Measurements from ENCODE around the gene PDP2. TPM values are rescaled to one million over a fixed set of nuclear protein-coding genes. Genes with fewer than 3 reads are reported as not detected.

The PDP2 gene
- total and polyA plus RNA-seq, 10 of the 15 experiments (the other 5 are each of a cell fraction or from before 2014, with no cell fraction given), result 1.9 to 31.1 (median 6.2) TPM

- Histone ChIP-seq H3K9ac (ENCODE audit: control insufficient read depth, insufficient read depth, low read length) (no peak overlapping the region), H3K4me3 (no peak overlapping the region), H3K36me3 (ENCODE audit: control insufficient read depth in 2 of 2, insufficient read depth in 2 of 2, low read length in 1 of 2) (peaks cover 3 to 5% of the 10 kb centered on the region in 2 experiments), H3K4me1 (ENCODE audit: control insufficient read depth, insufficient read depth, low read length) (no peaks in the 10 kb centered on the region; the same call in 1 of the 2 replicates), H3K27ac (ENCODE audit: control insufficient read depth, insufficient read depth) (no peak overlapping the region), H3K27me3 (replicated peaks in 1 of 2; ENCODE audit: control insufficient read depth in 2 of 2, insufficient read depth in 2 of 2, low read length in 1 of 2) (no peaks in the 10 kb centered on the region), H3K79me2 (ENCODE audit: control insufficient read depth, insufficient read depth, low read length) (peaks cover 11% of the 10 kb centered on the region), H3K9me3 (replicated peaks; ENCODE audit: control insufficient read depth, insufficient read depth, low read length) (no peaks in the 10 kb centered on the region), H4K20me1 (ENCODE audit: control insufficient read depth, insufficient read depth) (no peaks in the 10 kb centered on the region), H2AFZ (ENCODE audit: control insufficient read depth, low read depth, low read length) (no peak overlapping the region), H3K4me2 (ENCODE audit: control insufficient read depth, insufficient read depth) (no peak overlapping the region)
- DNase-seq (ENCODE audit: low read depth, low spot score) (no peak), FAIRE-seq (no peak), ATAC-seq (no peak)
- SMC1A ChIA-PET (ENCODE audit: uncharacterized antibody, unreplicated experiment), result interaction anchor here (1.3 kb wide), 1 partner anchor 10 kb away, joined by 4 read pairs; no protein-coding TSS in a partner anchor
- CTCF ChIA-PET, result interaction anchor here (0.6 to 5.2 kb wide), 4 partner anchors 8 to 58 kb away, joined by 3 to 34 read pairs (median 4); no protein-coding TSS in a partner anchor
- no TSS peak for BruUV-seq (replicated peaks)
- intact Hi-C loops (cut with micrococcal nuclease; ENCODE audit: unreplicated experiment), result no loop called here
- POLR2A ChIA-PET, result interaction anchor here (0.6 kb wide), 1 partner anchor 144 kb away, joined by 3 read pairs; no protein-coding TSS in a partner anchor
- RAD21 ChIA-PET (ENCODE audit: unreplicated experiment), result interaction anchor here (1.3 kb wide), 1 partner anchor 10 kb away, joined by 4 read pairs; no protein-coding TSS in a partner anchor
- no peak for TF ChIP-seq GATAD2B (conservative IDR thresholded peaks at IDR 0.05; ENCODE audit: low read depth)
- TF ChIP-seq, protein P1, sequence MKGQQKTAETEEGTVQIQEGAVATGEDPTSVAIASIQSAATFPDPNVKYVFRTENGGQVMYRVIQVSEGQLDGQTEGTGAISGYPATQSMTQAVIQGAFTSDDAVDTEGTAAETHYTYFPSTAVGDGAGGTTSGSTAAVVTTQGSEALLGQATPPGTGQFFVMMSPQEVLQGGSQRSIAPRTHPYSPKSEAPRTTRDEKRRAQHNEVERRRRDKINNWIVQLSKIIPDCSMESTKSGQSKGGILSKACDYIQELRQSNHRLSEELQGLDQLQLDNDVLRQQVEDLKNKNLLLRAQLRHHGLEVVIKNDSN (IDR thresholded peaks at IDR 0.05; ENCODE audit: borderline replicate concordance, extremely low read length, insufficient read depth, low read depth, low read length), result no peak
- no peak for TF ChIP-seq SUZ12 (IDR thresholded peaks at IDR 0.05; ENCODE audit: unreplicated experiment)
- no peak for TF ChIP-seq FOS (IDR thresholded peaks at IDR 0.05; ENCODE audit: borderline replicate concordance, extremely low read depth, insufficient read length)
- no peak for TF ChIP-seq RAD21 (IDR thresholded peaks at IDR 0.05; ENCODE audit: insufficient read depth, low read depth, low read length)
- no peak for TF ChIP-seq TCF3 (IDR thresholded peaks at IDR 0.05; ENCODE audit: borderline replicate concordance, insufficient read depth, low read depth, low read length)
- no peak for TF ChIP-seq PRDM15 (CRISPR knock-in tag; IDR thresholded peaks at IDR 0.05)
- TF ChIP-seq BHLHE40 (IDR thresholded peaks at IDR 0.05; ENCODE audit: borderline replicate concordance in 1 of 2, low read depth in 2 of 2, low read length in 1 of 2), result no peak
- TF ChIP-seq SMC3 (IDR thresholded peaks at IDR 0.05; ENCODE audit: borderline replicate concordance, low read length), result no peak
- TF ChIP-seq, protein P2, sequence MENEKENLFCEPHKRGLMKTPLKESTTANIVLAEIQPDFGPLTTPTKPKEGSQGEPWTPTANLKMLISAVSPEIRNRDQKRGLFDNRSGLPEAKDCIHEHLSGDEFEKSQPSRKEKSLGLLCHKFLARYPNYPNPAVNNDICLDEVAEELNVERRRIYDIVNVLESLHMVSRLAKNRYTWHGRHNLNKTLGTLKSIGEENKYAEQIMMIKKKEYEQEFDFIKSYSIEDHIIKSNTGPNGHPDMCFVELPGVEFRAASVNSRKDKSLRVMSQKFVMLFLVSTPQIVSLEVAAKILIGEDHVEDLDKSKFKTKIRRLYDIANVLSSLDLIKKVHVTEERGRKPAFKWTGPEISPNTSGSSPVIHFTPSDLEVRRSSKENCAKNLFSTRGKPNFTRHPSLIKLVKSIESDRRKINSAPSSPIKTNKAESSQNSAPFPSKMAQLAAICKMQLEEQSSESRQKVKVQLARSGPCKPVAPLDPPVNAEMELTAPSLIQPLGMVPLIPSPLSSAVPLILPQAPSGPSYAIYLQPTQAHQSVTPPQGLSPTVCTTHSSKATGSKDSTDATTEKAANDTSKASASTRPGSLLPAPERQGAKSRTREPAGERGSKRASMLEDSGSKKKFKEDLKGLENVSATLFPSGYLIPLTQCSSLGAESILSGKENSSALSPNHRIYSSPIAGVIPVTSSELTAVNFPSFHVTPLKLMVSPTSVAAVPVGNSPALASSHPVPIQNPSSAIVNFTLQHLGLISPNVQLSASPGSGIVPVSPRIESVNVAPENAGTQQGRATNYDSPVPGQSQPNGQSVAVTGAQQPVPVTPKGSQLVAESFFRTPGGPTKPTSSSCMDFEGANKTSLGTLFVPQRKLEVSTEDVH (IDR thresholded peaks at IDR 0.05; ENCODE audit: low read depth, partially characterized antibody), result no peak
- 91% methylated on average over 12 of the region's 12 CpGs for WGBS (ENCODE audit: insufficient coverage, insufficient replicate concordance, low lambda C conversion rate, missing lambda C conversion rate)
- in situ Hi-C loops (cut with MboI), result no loop called here
Measured at GRCh38 chr16:66885491-66885890, 5.2 kb downstream of the PDP2 start.

Data from GM12878 (cell line).